ENCODE results near the gene CASK.

CASK gene

GRCh38 chrX:41563876-41564275, 359.5 kb downstream of the CASK start:
- Histone ChIP-seq H3K4me3 (ENCODE audit: low read length) (no peak overlapping the region), H3K9me3 (ENCODE audit: low read length) (no peaks in the 10 kb centered on the region), H2AFZ (ENCODE audit: low read depth, low read length) (no peak overlapping the region), H3K4me1 (ENCODE audit: insufficient read depth, low read length) (peaks cover 2% of the 10 kb centered on the region), H3K27me3 (ENCODE audit: insufficient read depth, low read length) (no peaks in the 10 kb centered on the region), H3K36me3 (ENCODE audit: insufficient read depth, low read length) (peaks cover 5% of the 10 kb centered on the region)

- H3K9me3 ChIP-seq (ENCODE audit: low read length), result no peaks in the 10 kb centered on the region
- H2AFZ ChIP-seq (ENCODE audit: low read depth, low read length), result no peak overlapping the region
- H3K4me1 ChIP-seq (ENCODE audit: insufficient read depth, low read length), result peaks cover 2% of the 10 kb centered on the region
- H3K36me3 ChIP-seq (ENCODE audit: insufficient read depth, low read length), result peaks cover 1% of the 10 kb centered on the region
- no peak overlapping the region for H3K4me3 ChIP-seq (ENCODE audit: low read length)
- no peaks in the 10 kb centered on the region for H3K27me3 ChIP-seq (ENCODE audit: insufficient read depth, low read length)
These were observed 362.3 kb downstream of the CASK start for GRCh38 chrX:41561045-41561444.

- Histone ChIP-seq H3K9me3 (ENCODE audit: low read length) (no peaks in the 10 kb centered on the region), H2AFZ (ENCODE audit: low read depth, low read length) (no peak overlapping the region), H3K4me1 (ENCODE audit: insufficient read depth, low read length) (peaks cover 2% of the 10 kb centered on the region), H3K4me3 (ENCODE audit: low read length) (no peak overlapping the region), H3K27me3 (ENCODE audit: insufficient read depth, low read length) (no peaks in the 10 kb centered on the region), H3K36me3 (ENCODE audit: insufficient read depth, low read length) (peaks cover 1% of the 10 kb centered on the region)
These were observed 363.9 kb downstream of the CASK start for GRCh38 chrX:41559235-41560052.

- no peak overlapping the region for H3K4me3 ChIP-seq (ENCODE audit: low read length)
- peaks cover 1% of the 10 kb centered on the region for H3K36me3 ChIP-seq (ENCODE audit: insufficient read depth, low read length)
- H3K4me1 ChIP-seq (ENCODE audit: insufficient read depth, low read length), result peaks cover 2% of the 10 kb centered on the region
- H3K27me3 ChIP-seq (ENCODE audit: insufficient read depth, low read length), result no peaks in the 10 kb centered on the region
- no peak overlapping the region for H2AFZ ChIP-seq (ENCODE audit: low read depth, low read length)
- H3K9me3 ChIP-seq (ENCODE audit: low read length), result no peaks in the 10 kb centered on the region
These were observed 364.8 kb downstream of the CASK start for GRCh38 chrX:41558531-41558930.

GRCh38 chrX:41556958-41557357, 366.4 kb downstream of the CASK start:
- H3K36me3 ChIP-seq (ENCODE audit: insufficient read depth, low read length), result peaks cover 1% of the 10 kb centered on the region
- H3K4me1 ChIP-seq (ENCODE audit: insufficient read depth, low read length), result peaks cover 2% of the 10 kb centered on the region
- H3K4me3 ChIP-seq (ENCODE audit: low read length), result no peak overlapping the region
- H2AFZ ChIP-seq (ENCODE audit: low read depth, low read length), result no peak overlapping the region
- no peaks in the 10 kb centered on the region for H3K27me3 ChIP-seq (ENCODE audit: insufficient read depth, low read length)
- H3K9me3 ChIP-seq (ENCODE audit: low read length), result no peaks in the 10 kb centered on the region

- Histone ChIP-seq H3K4me3 (ENCODE audit: low read length) (no peak overlapping the region), H3K4me1 (ENCODE audit: insufficient read depth, low read length) (no peaks in the 10 kb centered on the region), H3K27me3 (ENCODE audit: insufficient read depth, low read length) (no peaks in the 10 kb centered on the region), H2AFZ (ENCODE audit: low read depth, low read length) (no peak overlapping the region), H3K9me3 (ENCODE audit: low read length) (no peaks in the 10 kb centered on the region), H3K36me3 (ENCODE audit: insufficient read depth, low read length) (no peaks in the 10 kb centered on the region)
These were observed 369.7 kb downstream of the CASK start for GRCh38 chrX:41553688-41554087.

- Histone ChIP-seq H3K4me1 (ENCODE audit: insufficient read depth, low read length) (no peaks in the 10 kb centered on the region), H3K9me3 (ENCODE audit: low read length) (no peaks in the 10 kb centered on the region), H2AFZ (ENCODE audit: low read depth, low read length) (no peak overlapping the region), H3K4me3 (ENCODE audit: low read length) (no peak overlapping the region), H3K36me3 (ENCODE audit: insufficient read depth, low read length) (no peaks in the 10 kb centered on the region), H3K27me3 (ENCODE audit: insufficient read depth, low read length) (no peaks in the 10 kb centered on the region)
These were observed 374.9 kb downstream of the CASK start for GRCh38 chrX:41548411-41548810.

- Histone ChIP-seq H3K4me1 (ENCODE audit: insufficient read depth, low read length) (no peaks in the 10 kb centered on the region), H2AFZ (ENCODE audit: low read depth, low read length) (no peak overlapping the region), H3K27me3 (ENCODE audit: insufficient read depth, low read length) (no peaks in the 10 kb centered on the region), H3K9me3 (ENCODE audit: low read length) (no peaks in the 10 kb centered on the region), H3K36me3 (ENCODE audit: insufficient read depth, low read length) (peaks cover 6% of the 10 kb centered on the region), H3K4me3 (ENCODE audit: low read length) (no peak overlapping the region)
These were observed 379.7 kb downstream of the CASK start for GRCh38 chrX:41543668-41544067.

- Histone ChIP-seq H2AFZ (ENCODE audit: low read depth, low read length) (no peak overlapping the region), H3K4me3 (ENCODE audit: low read length) (no peak overlapping the region), H3K9me3 (ENCODE audit: low read length) (no peaks in the 10 kb centered on the region), H3K4me1 (ENCODE audit: insufficient read depth, low read length) (no peaks in the 10 kb centered on the region), H3K27me3 (ENCODE audit: insufficient read depth, low read length) (no peaks in the 10 kb centered on the region), H3K36me3 (ENCODE audit: insufficient read depth, low read length) (peaks cover 6% of the 10 kb centered on the region)
These were observed 380.3 kb downstream of the CASK start for GRCh38 chrX:41543025-41543424.

- Histone ChIP-seq H3K4me3 (ENCODE audit: low read length) (no peak overlapping the region), H3K9me3 (ENCODE audit: low read length) (no peaks in the 10 kb centered on the region), H3K36me3 (ENCODE audit: insufficient read depth, low read length) (peaks cover 6% of the 10 kb centered on the region), H2AFZ (ENCODE audit: low read depth, low read length) (no peak overlapping the region), H3K27me3 (ENCODE audit: insufficient read depth, low read length) (no peaks in the 10 kb centered on the region), H3K4me1 (ENCODE audit: insufficient read depth, low read length) (no peaks in the 10 kb centered on the region)
These were observed 380.8 kb downstream of the CASK start for GRCh38 chrX:41542536-41542935.

- Histone ChIP-seq H2AFZ (ENCODE audit: low read depth, low read length) (no peak overlapping the region), H3K36me3 (ENCODE audit: insufficient read depth, low read length) (peaks cover 6% of the 10 kb centered on the region), H3K9me3 (ENCODE audit: low read length) (no peaks in the 10 kb centered on the region), H3K27me3 (ENCODE audit: insufficient read depth, low read length) (no peaks in the 10 kb centered on the region), H3K4me1 (ENCODE audit: insufficient read depth, low read length) (no peaks in the 10 kb centered on the region), H3K4me3 (ENCODE audit: low read length) (no peak overlapping the region)
These were observed 381.2 kb downstream of the CASK start for GRCh38 chrX:41542135-41542534.

- Histone ChIP-seq H3K4me3 (ENCODE audit: low read length) (no peak overlapping the region), H3K4me1 (ENCODE audit: insufficient read depth, low read length) (no peaks in the 10 kb centered on the region), H3K36me3 (ENCODE audit: insufficient read depth, low read length) (peaks cover 6% of the 10 kb centered on the region)
These were observed 382.0 kb downstream of the CASK start for GRCh38 chrX:41541386-41541785.

GRCh38 chrX:41538707-41539106, 384.6 kb downstream of the CASK start:
- Histone ChIP-seq H2AFZ (ENCODE audit: low read depth, low read length) (no peak overlapping the region), H3K4me1 (ENCODE audit: insufficient read depth, low read length) (no peaks in the 10 kb centered on the region), H3K36me3 (ENCODE audit: insufficient read depth, low read length) (peaks cover 6% of the 10 kb centered on the region), H3K9me3 (ENCODE audit: low read length) (no peaks in the 10 kb centered on the region), H3K27me3 (ENCODE audit: insufficient read depth, low read length) (no peaks in the 10 kb centered on the region), H3K4me3 (ENCODE audit: low read length) (no peak overlapping the region)

More at GRCh38 chrX:41541386-41541785, 382.0 kb downstream of the CASK start:
- no peak overlapping the region for H2AFZ ChIP-seq (ENCODE audit: low read depth, low read length)
- no peaks in the 10 kb centered on the region for H3K9me3 ChIP-seq (ENCODE audit: low read length)
- no peaks in the 10 kb centered on the region for H3K27me3 ChIP-seq (ENCODE audit: insufficient read depth, low read length)

- Histone ChIP-seq H3K4me3 (ENCODE audit: low read length) (no peak overlapping the region), H2AFZ (ENCODE audit: low read depth, low read length) (no peak overlapping the region), H3K27me3 (ENCODE audit: insufficient read depth, low read length) (peaks cover 2% of the 10 kb centered on the region), H3K36me3 (ENCODE audit: insufficient read depth, low read length) (peaks cover 26% of the 10 kb centered on the region), H3K4me1 (ENCODE audit: insufficient read depth, low read length) (no peaks in the 10 kb centered on the region), H3K9me3 (ENCODE audit: low read length) (no peaks in the 10 kb centered on the region)
These were observed 393.3 kb downstream of the CASK start for GRCh38 chrX:41530085-41530484.

All from neuron (in vitro differentiated cells).